ENCODE data around the gene ZNF443. TPM values are rescaled to one million over a fixed set of nuclear protein-coding genes. Genes with fewer than 3 reads are reported as not detected.

The ZNF443 gene
- total and polyA plus RNA-seq, 9 of the 15 experiments (the other 6 are each of a cell fraction or from before 2014, with no cell fraction given): 1.5 to 4.9 (median 2.8) TPM

DNA sequence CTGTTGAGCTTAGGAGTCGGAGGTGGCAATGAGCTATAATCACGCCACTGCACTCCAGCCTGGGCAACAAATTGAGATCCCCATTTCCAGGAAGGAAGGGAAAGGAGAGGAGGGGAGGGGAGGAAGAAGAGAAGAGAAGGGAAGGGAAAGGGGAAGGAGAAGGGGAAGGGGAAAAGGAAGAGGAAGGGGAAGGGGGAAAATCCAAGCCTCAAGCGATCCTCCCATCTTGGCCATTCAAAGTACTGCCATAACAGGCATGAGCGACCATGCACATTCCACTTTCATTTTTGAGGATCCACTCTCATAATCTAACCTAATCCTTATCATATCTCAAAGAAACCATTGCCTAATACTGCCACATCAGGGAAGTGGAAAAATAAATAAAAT, 14.9 kb downstream of the ZNF443 start (continued):
- TF ChIP-seq, protein P1, sequence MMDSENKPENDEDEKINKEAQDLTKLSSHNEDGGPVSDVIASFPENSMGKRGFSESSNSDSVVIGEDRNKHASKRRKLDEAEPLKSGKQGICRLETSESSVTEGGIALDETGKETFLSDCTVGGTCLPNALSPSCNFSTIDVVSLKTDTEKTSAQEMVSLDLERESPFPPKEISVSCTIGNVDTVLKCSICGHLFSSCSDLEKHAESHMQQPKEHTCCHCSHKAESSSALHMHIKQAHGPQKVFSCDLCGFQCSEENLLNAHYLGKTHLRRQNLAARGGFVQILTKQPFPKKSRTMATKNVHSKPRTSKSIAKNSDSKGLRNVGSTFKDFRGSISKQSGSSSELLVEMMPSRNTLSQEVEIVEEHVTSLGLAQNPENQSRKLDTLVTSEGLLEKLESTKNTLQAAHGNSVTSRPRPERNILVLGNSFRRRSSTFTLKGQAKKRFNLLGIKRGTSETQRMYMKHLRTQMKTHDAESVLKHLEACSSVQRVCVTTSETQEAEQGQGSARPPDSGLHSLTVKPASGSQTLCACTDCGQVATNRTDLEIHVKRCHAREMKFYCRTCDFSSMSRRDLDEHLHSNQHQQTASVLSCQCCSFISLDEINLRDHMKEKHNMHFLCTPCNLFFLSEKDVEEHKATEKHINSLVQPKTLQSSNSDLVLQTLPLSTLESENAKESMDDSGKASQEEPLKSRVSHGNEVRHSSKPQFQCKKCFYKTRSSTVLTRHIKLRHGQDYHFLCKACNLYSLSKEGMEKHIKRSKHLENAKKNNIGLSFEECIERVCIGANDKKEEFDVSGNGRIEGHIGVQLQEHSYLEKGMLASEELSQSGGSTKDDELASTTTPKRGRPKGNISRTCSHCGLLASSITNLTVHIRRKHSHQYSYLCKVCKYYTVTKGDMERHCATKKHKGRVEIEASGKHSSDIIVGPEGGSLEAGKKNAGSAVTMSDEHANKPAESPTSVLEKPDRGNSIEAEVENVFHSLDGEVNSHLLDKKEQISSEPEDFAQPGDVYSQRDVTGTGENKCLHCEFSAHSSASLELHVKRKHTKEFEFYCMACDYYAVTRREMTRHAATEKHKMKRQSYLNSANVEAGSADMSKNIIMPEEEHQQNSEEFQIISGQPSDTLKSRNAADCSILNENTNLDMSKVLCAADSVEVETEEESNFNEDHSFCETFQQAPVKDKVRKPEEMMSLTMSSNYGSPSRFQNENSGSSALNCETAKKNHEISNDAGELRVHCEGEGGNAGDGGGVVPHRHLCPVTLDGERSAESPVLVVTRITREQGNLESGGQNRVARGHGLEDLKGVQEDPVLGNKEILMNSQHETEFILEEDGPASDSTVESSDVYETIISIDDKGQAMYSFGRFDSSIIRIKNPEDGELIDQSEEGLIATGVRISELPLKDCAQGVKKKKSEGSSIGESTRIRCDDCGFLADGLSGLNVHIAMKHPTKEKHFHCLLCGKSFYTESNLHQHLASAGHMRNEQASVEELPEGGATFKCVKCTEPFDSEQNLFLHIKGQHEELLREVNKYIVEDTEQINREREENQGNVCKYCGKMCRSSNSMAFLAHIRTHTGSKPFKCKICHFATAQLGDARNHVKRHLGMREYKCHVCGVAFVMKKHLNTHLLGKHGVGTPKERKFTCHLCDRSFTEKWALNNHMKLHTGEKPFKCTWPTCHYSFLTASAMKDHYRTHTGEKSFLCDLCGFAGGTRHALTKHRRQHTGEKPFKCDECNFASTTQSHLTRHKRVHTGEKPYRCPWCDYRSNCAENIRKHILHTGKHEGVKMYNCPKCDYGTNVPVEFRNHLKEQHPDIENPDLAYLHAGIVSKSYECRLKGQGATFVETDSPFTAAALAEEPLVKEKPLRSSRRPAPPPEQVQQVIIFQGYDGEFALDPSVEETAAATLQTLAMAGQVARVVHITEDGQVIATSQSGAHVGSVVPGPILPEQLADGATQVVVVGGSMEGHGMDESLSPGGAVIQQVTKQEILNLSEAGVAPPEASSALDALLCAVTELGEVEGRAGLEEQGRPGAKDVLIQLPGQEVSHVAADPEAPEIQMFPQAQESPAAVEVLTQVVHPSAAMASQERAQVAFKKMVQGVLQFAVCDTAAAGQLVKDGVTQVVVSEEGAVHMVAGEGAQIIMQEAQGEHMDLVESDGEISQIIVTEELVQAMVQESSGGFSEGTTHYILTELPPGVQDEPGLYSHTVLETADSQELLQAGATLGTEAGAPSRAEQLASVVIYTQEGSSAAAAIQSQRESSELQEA (IDR thresholded peaks at IDR 0.05; ENCODE audit: low read depth): no peak
- TF ChIP-seq DIDO1 (tag; IDR thresholded peaks at IDR 0.05; ENCODE audit: low read depth) (no peak), SRSF9 (IDR thresholded peaks at IDR 0.05; ENCODE audit: borderline replicate concordance, low read depth, low read length) (no peak), U2AF1 (optimal IDR thresholded peaks at IDR 0.05; ENCODE audit: low read depth, low read length) (no peak)
- TF ChIP-seq, protein P2, sequence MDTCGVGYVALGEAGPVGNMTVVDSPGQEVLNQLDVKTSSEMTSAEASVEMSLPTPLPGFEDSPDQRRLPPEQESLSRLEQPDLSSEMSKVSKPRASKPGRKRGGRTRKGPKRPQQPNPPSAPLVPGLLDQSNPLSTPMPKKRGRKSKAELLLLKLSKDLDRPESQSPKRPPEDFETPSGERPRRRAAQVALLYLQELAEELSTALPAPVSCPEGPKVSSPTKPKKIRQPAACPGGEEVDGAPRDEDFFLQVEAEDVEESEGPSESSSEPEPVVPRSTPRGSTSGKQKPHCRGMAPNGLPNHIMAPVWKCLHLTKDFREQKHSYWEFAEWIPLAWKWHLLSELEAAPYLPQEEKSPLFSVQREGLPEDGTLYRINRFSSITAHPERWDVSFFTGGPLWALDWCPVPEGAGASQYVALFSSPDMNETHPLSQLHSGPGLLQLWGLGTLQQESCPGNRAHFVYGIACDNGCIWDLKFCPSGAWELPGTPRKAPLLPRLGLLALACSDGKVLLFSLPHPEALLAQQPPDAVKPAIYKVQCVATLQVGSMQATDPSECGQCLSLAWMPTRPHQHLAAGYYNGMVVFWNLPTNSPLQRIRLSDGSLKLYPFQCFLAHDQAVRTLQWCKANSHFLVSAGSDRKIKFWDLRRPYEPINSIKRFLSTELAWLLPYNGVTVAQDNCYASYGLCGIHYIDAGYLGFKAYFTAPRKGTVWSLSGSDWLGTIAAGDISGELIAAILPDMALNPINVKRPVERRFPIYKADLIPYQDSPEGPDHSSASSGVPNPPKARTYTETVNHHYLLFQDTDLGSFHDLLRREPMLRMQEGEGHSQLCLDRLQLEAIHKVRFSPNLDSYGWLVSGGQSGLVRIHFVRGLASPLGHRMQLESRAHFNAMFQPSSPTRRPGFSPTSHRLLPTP (IDR thresholded peaks at IDR 0.05; ENCODE audit: borderline replicate concordance, extremely low read depth, insufficient read length): no peak
- TF ChIP-seq, protein P3, sequence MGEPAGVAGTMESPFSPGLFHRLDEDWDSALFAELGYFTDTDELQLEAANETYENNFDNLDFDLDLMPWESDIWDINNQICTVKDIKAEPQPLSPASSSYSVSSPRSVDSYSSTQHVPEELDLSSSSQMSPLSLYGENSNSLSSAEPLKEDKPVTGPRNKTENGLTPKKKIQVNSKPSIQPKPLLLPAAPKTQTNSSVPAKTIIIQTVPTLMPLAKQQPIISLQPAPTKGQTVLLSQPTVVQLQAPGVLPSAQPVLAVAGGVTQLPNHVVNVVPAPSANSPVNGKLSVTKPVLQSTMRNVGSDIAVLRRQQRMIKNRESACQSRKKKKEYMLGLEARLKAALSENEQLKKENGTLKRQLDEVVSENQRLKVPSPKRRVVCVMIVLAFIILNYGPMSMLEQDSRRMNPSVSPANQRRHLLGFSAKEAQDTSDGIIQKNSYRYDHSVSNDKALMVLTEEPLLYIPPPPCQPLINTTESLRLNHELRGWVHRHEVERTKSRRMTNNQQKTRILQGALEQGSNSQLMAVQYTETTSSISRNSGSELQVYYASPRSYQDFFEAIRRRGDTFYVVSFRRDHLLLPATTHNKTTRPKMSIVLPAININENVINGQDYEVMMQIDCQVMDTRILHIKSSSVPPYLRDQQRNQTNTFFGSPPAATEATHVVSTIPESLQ (CRISPR knock-in tag; IDR thresholded peaks at IDR 0.05): no peak
- TF ChIP-seq, protein P4, sequence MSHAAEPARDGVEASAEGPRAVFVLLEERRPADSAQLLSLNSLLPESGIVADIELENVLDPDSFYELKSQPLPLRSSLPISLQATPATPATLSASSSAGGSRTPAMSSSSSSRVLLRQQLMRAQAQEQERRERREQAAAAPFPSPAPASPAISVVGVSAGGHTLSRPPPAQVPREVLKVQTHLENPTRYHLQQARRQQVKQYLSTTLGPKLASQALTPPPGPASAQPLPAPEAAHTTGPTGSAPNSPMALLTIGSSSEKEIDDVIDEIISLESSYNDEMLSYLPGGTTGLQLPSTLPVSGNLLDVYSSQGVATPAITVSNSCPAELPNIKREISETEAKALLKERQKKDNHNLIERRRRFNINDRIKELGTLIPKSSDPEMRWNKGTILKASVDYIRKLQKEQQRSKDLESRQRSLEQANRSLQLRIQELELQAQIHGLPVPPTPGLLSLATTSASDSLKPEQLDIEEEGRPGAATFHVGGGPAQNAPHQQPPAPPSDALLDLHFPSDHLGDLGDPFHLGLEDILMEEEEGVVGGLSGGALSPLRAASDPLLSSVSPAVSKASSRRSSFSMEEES (CRISPR knock-in tag; IDR thresholded peaks at IDR 0.05): no peak

Data from K562 (cell line).